OCI-LY3 (cell line): ENCODE measurements around the gene SLAMF7.
A peak's percentile ranks its signal among the peaks of the same experiment; 100 is the strongest.

Source experiments
- H2AFZ ChIP-seq: fragments of 200-600, 300-600 bp; shearing (Covaris generic); 2 replicates; pipeline ENCODE4 v1.6.0; 2014; ENCODE audit warnings: antibody characterized with exemption, low read depth, low read length
- H3K27ac ChIP-seq: fragments of 200-600, 300-600 bp; sonication (generic); 2 replicates; pipeline ENCODE4 v1.5.1; 2014; ENCODE audit warnings: mild to moderate bottlenecking, low read length, moderate library complexity, mixed read lengths
- H3K27me3 ChIP-seq: fragments of 200-600, 300-600 bp; sonication (generic); 2 replicates; pipeline ENCODE4 v1.6.1; 2014; ENCODE audit warnings: low read depth, low read length, mixed read lengths
- H3K36me3 ChIP-seq: fragments of 200-600, 300-600 bp; sonication (generic); replicated peaks from 2 replicates; pipeline ENCODE3; 2014; ENCODE audit warnings: low read depth, low read length, mixed read lengths
- H3K4me1 ChIP-seq: fragments of 300-600, 200-600 bp; sonication (generic); 2 replicates; pipeline ENCODE4 v1.6.1; 2014; ENCODE audit warnings: low read length, mixed read lengths
- H3K4me2 ChIP-seq: fragments of 200-600, 300-600 bp; sonication (generic); 2 replicates; pipeline ENCODE4 v1.6.1; 2014; ENCODE audit warnings: low read length, mixed read lengths
- H3K4me3 ChIP-seq: fragments of 300-600, 200-600 bp; sonication (generic); 2 replicates; pipeline ENCODE4 v1.5.1; 2014; ENCODE audit warnings: antibody characterized with exemption, mild to moderate bottlenecking, low read length, moderate library complexity
- H3K79me2 ChIP-seq: fragments of 300-600, 200-600 bp; shearing (Covaris generic); 2 replicates; pipeline ENCODE4 v1.6.1; 2014; ENCODE audit warnings: mild to moderate bottlenecking, low read length, mixed read lengths
- H3K9ac ChIP-seq: fragments of 300-600, 200-600 bp; shearing (Covaris generic); 2 replicates; pipeline ENCODE4 v1.6.0; 2014; ENCODE audit warnings: mild to moderate bottlenecking, low read length, moderate library complexity
- H3K9me3 ChIP-seq: fragments of 200-600, 300-600 bp; shearing (Covaris generic); 2 replicates; pipeline ENCODE4 v1.6.1; 2014; ENCODE audit warnings: low read length, mixed read lengths; ENCODE audit not compliant: insufficient read depth
- H4K20me1 ChIP-seq: fragments of 200-600, 300-600 bp; sonication (generic); 2 replicates; pipeline ENCODE4 v1.6.1; 2016; ENCODE audit warnings: low read length, mixed read lengths; ENCODE audit not compliant: insufficient read depth
- EZH2phosphoT487 ChIP-seq: fragments of 200-600 bp; shearing (Covaris generic); IDR thresholded peaks from 2 replicates; pipeline ENCODE4 v1.6.1; 2018; ENCODE audit warnings: antibody characterized with exemption, mixed run types, low read depth
- TF ChIP-seq, protein P1 (sequence below): fragments of 200-600, 300-600 bp; sonication (generic); IDR thresholded peaks from 2 replicates; pipeline ENCODE4 v1.5.1; 2014; ENCODE audit warnings: antibody characterized with exemption, low read length, low read depth

SLAMF7 gene

DNA sequence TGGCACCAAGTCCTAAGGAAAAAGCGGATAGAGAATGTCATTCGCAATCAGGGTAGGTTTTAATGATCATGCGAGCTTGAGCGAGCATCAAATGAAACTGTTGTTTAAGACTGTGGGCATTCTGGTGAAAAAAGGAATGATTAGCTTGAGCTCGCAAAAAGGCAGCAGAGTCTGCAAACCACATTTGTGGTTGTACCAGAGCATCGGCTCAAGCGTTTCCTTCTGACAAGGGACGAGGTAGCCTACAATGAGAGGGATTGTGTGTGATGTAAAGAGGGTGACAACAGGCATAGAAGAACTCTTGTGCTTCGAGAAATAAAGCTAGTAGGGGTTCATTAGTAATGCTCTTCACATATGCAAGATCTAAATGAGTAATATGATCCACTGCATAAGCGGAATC lies 16.3 kb upstream of the SLAMF7 start:
- no peak for TF ChIP-seq EZH2phosphoT487
- TF ChIP-seq, protein P1, sequence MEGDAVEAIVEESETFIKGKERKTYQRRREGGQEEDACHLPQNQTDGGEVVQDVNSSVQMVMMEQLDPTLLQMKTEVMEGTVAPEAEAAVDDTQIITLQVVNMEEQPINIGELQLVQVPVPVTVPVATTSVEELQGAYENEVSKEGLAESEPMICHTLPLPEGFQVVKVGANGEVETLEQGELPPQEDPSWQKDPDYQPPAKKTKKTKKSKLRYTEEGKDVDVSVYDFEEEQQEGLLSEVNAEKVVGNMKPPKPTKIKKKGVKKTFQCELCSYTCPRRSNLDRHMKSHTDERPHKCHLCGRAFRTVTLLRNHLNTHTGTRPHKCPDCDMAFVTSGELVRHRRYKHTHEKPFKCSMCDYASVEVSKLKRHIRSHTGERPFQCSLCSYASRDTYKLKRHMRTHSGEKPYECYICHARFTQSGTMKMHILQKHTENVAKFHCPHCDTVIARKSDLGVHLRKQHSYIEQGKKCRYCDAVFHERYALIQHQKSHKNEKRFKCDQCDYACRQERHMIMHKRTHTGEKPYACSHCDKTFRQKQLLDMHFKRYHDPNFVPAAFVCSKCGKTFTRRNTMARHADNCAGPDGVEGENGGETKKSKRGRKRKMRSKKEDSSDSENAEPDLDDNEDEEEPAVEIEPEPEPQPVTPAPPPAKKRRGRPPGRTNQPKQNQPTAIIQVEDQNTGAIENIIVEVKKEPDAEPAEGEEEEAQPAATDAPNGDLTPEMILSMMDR, result no peak
- Histone ChIP-seq H3K4me1 (peaks cover 23% of the 10 kb centered on the region), H3K27me3 (no peaks in the 10 kb centered on the region), H3K36me3 (no peaks in the 10 kb centered on the region), H3K27ac (no peak overlapping the region), H3K9ac (no peak overlapping the region), H3K9me3 (no peaks in the 10 kb centered on the region), H3K4me2 (no peak overlapping the region), H2AFZ (no peak overlapping the region), H3K79me2 (no peaks in the 10 kb centered on the region), H3K4me3 (no peak overlapping the region), H4K20me1 (no peaks in the 10 kb centered on the region)

GRCh38 chr1:160723332-160723731 lies 15.7 kb upstream of the SLAMF7 start:
- no peaks in the 10 kb centered on the region for H3K36me3 ChIP-seq
- H4K20me1 ChIP-seq, result no peaks in the 10 kb centered on the region
- H3K9ac ChIP-seq, result no peak overlapping the region
- no peaks in the 10 kb centered on the region for H3K27me3 ChIP-seq
- H3K4me3 ChIP-seq, result no peak overlapping the region
- no peak overlapping the region for H3K4me2 ChIP-seq
- H3K79me2 ChIP-seq, result no peaks in the 10 kb centered on the region
- no peak overlapping the region for H2AFZ ChIP-seq
- TF ChIP-seq, protein P1, result no peak
- no peak for TF ChIP-seq EZH2phosphoT487
- H3K27ac ChIP-seq, result no peak overlapping the region
- peaks cover 29% of the 10 kb centered on the region for H3K4me1 ChIP-seq
- no peaks in the 10 kb centered on the region for H3K9me3 ChIP-seq

GRCh38 chr1:160724465-160725242 lies 14.4 kb upstream of the SLAMF7 start:
- H2AFZ ChIP-seq, result no peak overlapping the region

GRCh38 chr1:160726114-160726497 lies 12.9 kb upstream of the SLAMF7 start:
- Histone ChIP-seq H2AFZ (no peak overlapping the region), H3K9ac (no peak overlapping the region), H3K4me1 (peaks cover 43% of the 10 kb centered on the region), H3K27me3 (no peaks in the 10 kb centered on the region), H3K27ac (no peak overlapping the region), H4K20me1 (no peaks in the 10 kb centered on the region), H3K4me2 (no peak overlapping the region), H3K79me2 (no peaks in the 10 kb centered on the region), H3K36me3 (no peaks in the 10 kb centered on the region), H3K4me3 (no peak overlapping the region), H3K9me3 (no peaks in the 10 kb centered on the region)
- TF ChIP-seq EZH2phosphoT487, result no peak
- TF ChIP-seq, protein P1, result no peak

More at GRCh38 chr1:160724465-160725242, 14.4 kb upstream of the SLAMF7 start:
- no peaks in the 10 kb centered on the region for H3K9me3 ChIP-seq
- H3K79me2 ChIP-seq, result no peaks in the 10 kb centered on the region
- H3K36me3 ChIP-seq, result no peaks in the 10 kb centered on the region
- no peaks in the 10 kb centered on the region for H4K20me1 ChIP-seq
- TF ChIP-seq, protein P1, result 0 out of 2 replicates have a peak, but pooled peaks have one; percentile 5
- no peak for TF ChIP-seq EZH2phosphoT487
- peaks cover 41% of the 10 kb centered on the region for H3K4me1 ChIP-seq
- H3K4me3 ChIP-seq, result no peak overlapping the region
- no peak overlapping the region for H3K27ac ChIP-seq
- no peak overlapping the region for H3K4me2 ChIP-seq
- no peak overlapping the region for H3K9ac ChIP-seq
- H3K27me3 ChIP-seq, result no peaks in the 10 kb centered on the region
